OCI-LY1 (cell line): Measurements from ENCODE around the gene TTC27.

Experiments used
- H2AFZ ChIP-seq: fragments of 200-600 bp; sonication (generic), shearing (Covaris generic); 2 replicates; pipeline ENCODE4 v1.6.0; 2014; ENCODE audit warnings: antibody characterized with exemption, mild to moderate bottlenecking, low read length
- H3F3A ChIP-seq: fragments of 200-600 bp; sonication (generic), shearing (Covaris generic); 2 replicates; pipeline ENCODE4 v1.6.0; 2014; ENCODE audit warnings: mild to moderate bottlenecking, antibody characterized with exemption, low read length, moderate library complexity; ENCODE audit not compliant: insufficient read depth
- H3K27ac ChIP-seq: fragments of 200-600 bp; sonication (generic); 2 replicates; pipeline ENCODE4 v1.5.1; 2014; ENCODE audit warnings: low read length, mixed run types, mild to moderate bottlenecking, low read depth; ENCODE audit not compliant: poor library complexity, severe bottlenecking
- H3K27me3 ChIP-seq: fragments of 200-600 bp; sonication (generic); 2 replicates; pipeline ENCODE4 v1.6.0; 2014; ENCODE audit warnings: antibody characterized with exemption, mild to moderate bottlenecking, low read length, moderate library complexity; ENCODE audit not compliant: insufficient read depth
- H3K36me3 ChIP-seq: fragments of 200-600 bp; sonication (generic); 2 replicates; pipeline ENCODE4 v1.6.1; 2014; ENCODE audit warnings: mild to moderate bottlenecking, antibody characterized with exemption, low read length, moderate library complexity, mixed read lengths; ENCODE audit not compliant: insufficient read depth
- H3K4me1 ChIP-seq: fragments of 200-600 bp; sonication (generic); 2 replicates; pipeline ENCODE4 v1.5.1; 2014; ENCODE audit warnings: mild to moderate bottlenecking, low read length, moderate library complexity; ENCODE audit not compliant: insufficient read depth, severe bottlenecking
- H3K4me2 ChIP-seq: fragments of 200-600 bp; sonication (generic), shearing (Covaris generic); 2 replicates; pipeline ENCODE4 v1.6.1; 2014; ENCODE audit warnings: low read length
- H3K4me3 ChIP-seq: fragments of 200-600 bp; sonication (generic); 2 replicates; pipeline ENCODE4 v1.5.1; 2014; ENCODE audit warnings: low read length, low read depth, mild to moderate bottlenecking, mixed read lengths; ENCODE audit not compliant: poor library complexity, severe bottlenecking
- H3K79me2 ChIP-seq: fragments of 200-600 bp; shearing (Covaris generic); 2 replicates; pipeline ENCODE4 v1.6.1; 2016; ENCODE audit warnings: mixed run types, low read length, mixed read lengths; ENCODE audit not compliant: insufficient read depth
- H3K9ac ChIP-seq: fragments of 200-600 bp; sonication (generic), shearing (Covaris generic); 2 replicates; pipeline ENCODE4 v1.6.1; 2014; ENCODE audit warnings: mild to moderate bottlenecking, low read length, mixed read lengths
- H3K9me2 ChIP-seq: fragments of 200-600 bp; sonication (generic), shearing (Covaris generic); 2 replicates; pipeline ENCODE4 v1.6.1; 2014; ENCODE audit warnings: low read depth, mild to moderate bottlenecking, low read length, mixed read lengths
- H3K9me3 ChIP-seq: fragments of 200-600 bp; shearing (Covaris generic); 2 replicates; pipeline ENCODE4 v1.6.1; 2014; ENCODE audit warnings: low read length, mixed read lengths
- H4K20me1 ChIP-seq: fragments of 200-600 bp; sonication (generic), shearing (Covaris generic); 2 replicates; pipeline ENCODE4 v1.6.0; 2016; ENCODE audit warnings: mild to moderate bottlenecking, low read length; ENCODE audit not compliant: insufficient read depth
- CTCF ChIP-seq: fragments of 200-600 bp; sonication (generic), shearing (Covaris generic); IDR thresholded peaks from 2 replicates; pipeline ENCODE4 v1.5.1; 2017; ENCODE audit warnings: mild to moderate bottlenecking, antibody characterized with exemption, low read length, moderate library complexity, mixed read lengths
- EZH2 ChIP-seq: fragments of 200-600 bp; sonication (generic), shearing (Covaris generic); IDR thresholded peaks from 2 replicates; pipeline ENCODE4 v1.8.0; 2017; ENCODE audit warnings: borderline replicate concordance, mixed run types, mild to moderate bottlenecking, antibody characterized with exemption, low read length, moderate library complexity, mixed read lengths

Gene TTC27

DNA sequence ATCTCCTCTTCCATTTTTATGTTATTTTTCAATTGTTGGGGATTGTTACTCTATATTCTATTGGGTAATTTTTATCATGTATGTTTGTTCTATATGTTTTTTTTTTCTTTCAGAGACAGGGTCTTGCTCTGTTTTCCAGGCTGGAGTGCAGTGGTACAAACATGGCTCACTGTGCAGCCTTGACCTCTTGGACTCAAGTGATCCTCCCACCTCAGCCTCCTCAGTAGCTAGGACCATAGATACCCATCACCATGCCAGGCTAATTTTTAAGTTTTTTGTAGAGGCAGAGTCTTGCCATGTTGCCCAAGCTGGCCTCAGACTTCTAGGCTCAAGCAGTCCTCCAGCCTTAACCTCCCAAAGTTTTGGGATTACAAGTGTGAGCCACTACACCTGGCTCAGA is 88.7 kb downstream of the TTC27 start:
- Histone ChIP-seq H3K9me3 (no peaks in the 10 kb centered on the region), H3K36me3 (peaks cover 12% of the 10 kb centered on the region; the same call in 1 of the 2 replicates), H3K27ac (no peak overlapping the region), H2AFZ (no peak overlapping the region), H3K9ac (no peak overlapping the region), H3K4me1 (peaks cover 8% of the 10 kb centered on the region), H3K9me2 (no peaks in the 10 kb centered on the region), H3K79me2 (no peaks in the 10 kb centered on the region), H4K20me1 (no peaks in the 10 kb centered on the region), H3K4me3 (no peak overlapping the region), H3K4me2 (no peak overlapping the region), H3F3A (no peaks in the 10 kb centered on the region), H3K27me3 (no peaks in the 10 kb centered on the region)
- TF ChIP-seq CTCF = no peak
- TF ChIP-seq EZH2 = no peak

GRCh38 chr2:32718752-32719151 is 90.9 kb downstream of the TTC27 start:
- TF ChIP-seq CTCF (no peak), EZH2 (no peak)
- H2AFZ ChIP-seq = no peak overlapping the region
- no peaks in the 10 kb centered on the region for H4K20me1 ChIP-seq
- H3K4me2 ChIP-seq = no peak overlapping the region
- no peaks in the 10 kb centered on the region for H3K27me3 ChIP-seq
- 0 out of 2 replicates have a peak, but pooled peaks cover 2% of the 10 kb centered on the region for H3K9me3 ChIP-seq
- H3K9me2 ChIP-seq = no peaks in the 10 kb centered on the region
- no peak overlapping the region for H3K27ac ChIP-seq
- H3K36me3 ChIP-seq = peaks cover 9% of the 10 kb centered on the region; the same call in 1 of the 2 replicates
- no peak overlapping the region for H3K4me3 ChIP-seq
- H3F3A ChIP-seq = no peaks in the 10 kb centered on the region
- peaks cover 8% of the 10 kb centered on the region for H3K4me1 ChIP-seq
- H3K9ac ChIP-seq = no peak overlapping the region
- no peaks in the 10 kb centered on the region for H3K79me2 ChIP-seq

DNA sequence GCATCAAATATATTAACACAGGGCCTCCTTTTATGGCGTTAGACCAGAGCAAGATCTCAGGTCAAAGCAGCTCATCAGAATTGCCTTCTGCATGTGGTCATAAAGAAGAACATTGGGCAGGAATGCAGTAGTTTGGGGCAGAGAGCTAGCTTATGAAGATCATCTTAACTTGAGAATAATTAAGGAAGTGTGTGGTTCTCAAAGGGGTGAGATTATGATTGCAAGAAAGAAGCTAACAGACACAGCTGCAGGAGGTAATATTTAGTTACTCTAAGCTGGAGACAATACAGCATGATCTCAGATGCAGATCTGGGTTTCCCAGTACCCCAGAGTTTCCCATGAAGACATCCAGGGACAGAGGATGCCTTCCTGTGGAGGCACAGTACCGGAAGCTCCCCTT is 91.6 kb downstream of the TTC27 start:
- H3K9me2 ChIP-seq = no peaks in the 10 kb centered on the region
- TF ChIP-seq EZH2 (no peak), CTCF (no peak)
- no peak overlapping the region for H3K4me2 ChIP-seq
- peaks cover 8% of the 10 kb centered on the region for H3K4me1 ChIP-seq
- no peaks in the 10 kb centered on the region for H4K20me1 ChIP-seq
- no peak overlapping the region for H3K27ac ChIP-seq
- H3K27me3 ChIP-seq = no peaks in the 10 kb centered on the region
- H3K9me3 ChIP-seq = 0 out of 2 replicates have a peak, but pooled peaks cover 4% of the 10 kb centered on the region
- peaks cover 8% of the 10 kb centered on the region; the same call in 1 of the 2 replicates for H3K36me3 ChIP-seq
- no peak overlapping the region for H3K9ac ChIP-seq
- no peak overlapping the region for H2AFZ ChIP-seq
- H3F3A ChIP-seq = no peaks in the 10 kb centered on the region
- H3K79me2 ChIP-seq = no peaks in the 10 kb centered on the region
- no peak overlapping the region for H3K4me3 ChIP-seq
